OCI-LY1 (cell line): Measurements from ENCODE around the gene RGS21.

ENCODE experiments used
- H2AFZ ChIP-seq: fragments of 200-600 bp; sonication (generic), shearing (Covaris generic); 2 replicates; pipeline ENCODE4 v1.6.0; 2014; ENCODE audit warnings: antibody characterized with exemption, mild to moderate bottlenecking, low read length
- H3F3A ChIP-seq: fragments of 200-600 bp; sonication (generic), shearing (Covaris generic); 2 replicates; pipeline ENCODE4 v1.6.0; 2014; ENCODE audit warnings: mild to moderate bottlenecking, antibody characterized with exemption, low read length, moderate library complexity; ENCODE audit not compliant: insufficient read depth
- H3K27ac ChIP-seq: fragments of 200-600 bp; sonication (generic); 2 replicates; pipeline ENCODE4 v1.5.1; 2014; ENCODE audit warnings: low read length, mixed run types, mild to moderate bottlenecking, low read depth; ENCODE audit not compliant: poor library complexity, severe bottlenecking
- H3K27me3 ChIP-seq: fragments of 200-600 bp; sonication (generic); 2 replicates; pipeline ENCODE4 v1.6.0; 2014; ENCODE audit warnings: antibody characterized with exemption, mild to moderate bottlenecking, low read length, moderate library complexity; ENCODE audit not compliant: insufficient read depth
- H3K36me3 ChIP-seq: fragments of 200-600 bp; sonication (generic); 2 replicates; pipeline ENCODE4 v1.6.1; 2014; ENCODE audit warnings: mild to moderate bottlenecking, antibody characterized with exemption, low read length, moderate library complexity, mixed read lengths; ENCODE audit not compliant: insufficient read depth
- H3K4me1 ChIP-seq: fragments of 200-600 bp; sonication (generic); 2 replicates; pipeline ENCODE4 v1.5.1; 2014; ENCODE audit warnings: mild to moderate bottlenecking, low read length, moderate library complexity; ENCODE audit not compliant: insufficient read depth, severe bottlenecking
- H3K4me2 ChIP-seq: fragments of 200-600 bp; sonication (generic), shearing (Covaris generic); 2 replicates; pipeline ENCODE4 v1.6.1; 2014; ENCODE audit warnings: low read length
- H3K4me3 ChIP-seq: fragments of 200-600 bp; sonication (generic); 2 replicates; pipeline ENCODE4 v1.5.1; 2014; ENCODE audit warnings: low read length, low read depth, mild to moderate bottlenecking, mixed read lengths; ENCODE audit not compliant: poor library complexity, severe bottlenecking
- H3K79me2 ChIP-seq: fragments of 200-600 bp; shearing (Covaris generic); 2 replicates; pipeline ENCODE4 v1.6.1; 2016; ENCODE audit warnings: mixed run types, low read length, mixed read lengths; ENCODE audit not compliant: insufficient read depth
- H3K9ac ChIP-seq: fragments of 200-600 bp; sonication (generic), shearing (Covaris generic); 2 replicates; pipeline ENCODE4 v1.6.1; 2014; ENCODE audit warnings: mild to moderate bottlenecking, low read length, mixed read lengths
- H3K9me2 ChIP-seq: fragments of 200-600 bp; sonication (generic), shearing (Covaris generic); 2 replicates; pipeline ENCODE4 v1.6.1; 2014; ENCODE audit warnings: low read depth, mild to moderate bottlenecking, low read length, mixed read lengths
- H3K9me3 ChIP-seq: fragments of 200-600 bp; shearing (Covaris generic); 2 replicates; pipeline ENCODE4 v1.6.1; 2014; ENCODE audit warnings: low read length, mixed read lengths
- H4K20me1 ChIP-seq: fragments of 200-600 bp; sonication (generic), shearing (Covaris generic); 2 replicates; pipeline ENCODE4 v1.6.0; 2016; ENCODE audit warnings: mild to moderate bottlenecking, low read length; ENCODE audit not compliant: insufficient read depth
- CTCF ChIP-seq: fragments of 200-600 bp; sonication (generic), shearing (Covaris generic); IDR thresholded peaks from 2 replicates; pipeline ENCODE4 v1.5.1; 2017; ENCODE audit warnings: mild to moderate bottlenecking, antibody characterized with exemption, low read length, moderate library complexity, mixed read lengths
- EZH2 ChIP-seq: fragments of 200-600 bp; sonication (generic), shearing (Covaris generic); IDR thresholded peaks from 2 replicates; pipeline ENCODE4 v1.8.0; 2017; ENCODE audit warnings: borderline replicate concordance, mixed run types, mild to moderate bottlenecking, antibody characterized with exemption, low read length, moderate library complexity, mixed read lengths

RGS21 gene

GRCh38 chr1:192358402-192358801 lies 41.6 kb downstream of the RGS21 start:
- H4K20me1 ChIP-seq = no peaks in the 10 kb centered on the region
- H3F3A ChIP-seq = no peaks in the 10 kb centered on the region
- no peak overlapping the region for H2AFZ ChIP-seq
- H3K9me3 ChIP-seq = no peaks in the 10 kb centered on the region
- H3K4me1 ChIP-seq = no peaks in the 10 kb centered on the region
- no peak overlapping the region for H3K9ac ChIP-seq
- no peak overlapping the region for H3K4me2 ChIP-seq
- no peaks in the 10 kb centered on the region for H3K79me2 ChIP-seq
- no peaks in the 10 kb centered on the region for H3K36me3 ChIP-seq
- no peak overlapping the region for H3K27ac ChIP-seq
- H3K4me3 ChIP-seq = no peak overlapping the region
- no peaks in the 10 kb centered on the region for H3K9me2 ChIP-seq
- no peaks in the 10 kb centered on the region for H3K27me3 ChIP-seq
- TF ChIP-seq EZH2 (no peak), CTCF (no peak)

- TF ChIP-seq CTCF = no peak
- no peak for TF ChIP-seq EZH2
- Histone ChIP-seq H3K4me3 (no peak overlapping the region), H4K20me1 (no peaks in the 10 kb centered on the region), H3K79me2 (no peaks in the 10 kb centered on the region), H3K27me3 (no peaks in the 10 kb centered on the region), H3K9me3 (no peaks in the 10 kb centered on the region), H3K36me3 (no peaks in the 10 kb centered on the region), H3K9ac (no peak overlapping the region), H3K4me1 (no peaks in the 10 kb centered on the region), H3K27ac (no peak overlapping the region), H3F3A (no peaks in the 10 kb centered on the region), H3K9me2 (no peaks in the 10 kb centered on the region), H2AFZ (no peak overlapping the region), H3K4me2 (no peak overlapping the region)
These were observed 42.0 kb downstream of the RGS21 start for GRCh38 chr1:192358822-192359221.

- Histone ChIP-seq H3F3A (no peaks in the 10 kb centered on the region), H3K27ac (no peak overlapping the region), H3K4me1 (no peaks in the 10 kb centered on the region), H2AFZ (no peak overlapping the region), H3K27me3 (no peaks in the 10 kb centered on the region), H3K36me3 (no peaks in the 10 kb centered on the region), H3K9me3 (no peaks in the 10 kb centered on the region), H3K9ac (no peak overlapping the region), H3K9me2 (no peaks in the 10 kb centered on the region), H3K79me2 (no peaks in the 10 kb centered on the region), H3K4me2 (no peak overlapping the region), H4K20me1 (no peaks in the 10 kb centered on the region), H3K4me3 (no peak overlapping the region)
- TF ChIP-seq EZH2 = no peak
- TF ChIP-seq CTCF = no peak
These were observed 46.4 kb downstream of the RGS21 start for GRCh38 chr1:192363177-192363576.
